ENCODE data around the gene FNDC3B.

FNDC3B gene

GRCh38 chr3:172380632-172381031 is 341.3 kb downstream of the FNDC3B start:
- no peak for DNase-seq

GRCh38 chr3:172383306-172383796 is 344.0 kb downstream of the FNDC3B start:
- no peak for DNase-seq

GRCh38 chr3:172384836-172385235 is 345.5 kb downstream of the FNDC3B start:
- DNase-seq: no peak

- no peak for DNase-seq
Measured at GRCh38 chr3:172387728-172388127, 348.4 kb downstream of the FNDC3B start.

GRCh38 chr3:172388412-172389078 is 349.2 kb downstream of the FNDC3B start:
- no peak for DNase-seq

GRCh38 chr3:172390792-172391191 is 351.4 kb downstream of the FNDC3B start:
- no peak for DNase-seq

- DNase-seq: peak; percentile 81
Measured at GRCh38 chr3:172391592-172392302, 352.4 kb downstream of the FNDC3B start.

- DNase-seq: no peak
Measured at GRCh38 chr3:172394692-172395091, 355.3 kb downstream of the FNDC3B start.

- no peak for DNase-seq
Measured at GRCh38 chr3:172396400-172396799, 357.0 kb downstream of the FNDC3B start.

- peak; percentile 34 for DNase-seq
Measured at GRCh38 chr3:172397716-172398405, 358.5 kb downstream of the FNDC3B start.

GRCh38 chr3:172398484-172398883 is 359.1 kb downstream of the FNDC3B start:
- DNase-seq: no peak

- no peak for DNase-seq
Measured at GRCh38 chr3:172402090-172402489, 362.7 kb downstream of the FNDC3B start.

GRCh38 chr3:172402892-172403643 is 363.7 kb downstream of the FNDC3B start:
- DNase-seq: no peak

- no peak for DNase-seq
Measured at GRCh38 chr3:172404237-172404962, 365.0 kb downstream of the FNDC3B start.

GRCh38 chr3:172405914-172406313 is 366.5 kb downstream of the FNDC3B start:
- no peak for DNase-seq

- no peak for DNase-seq
Measured at GRCh38 chr3:172407872-172408271, 368.5 kb downstream of the FNDC3B start.

- no peak for DNase-seq
Measured at GRCh38 chr3:172410702-172411477, 371.5 kb downstream of the FNDC3B start.

- DNase-seq: no peak
Measured at GRCh38 chr3:172411478-172411947, 372.1 kb downstream of the FNDC3B start.

GRCh38 chr3:172415323-172415722 is 375.9 kb downstream of the FNDC3B start:
- DNase-seq: peak; percentile 34

- DNase-seq: no peak
Measured at GRCh38 chr3:172437713-172438112, 398.3 kb downstream of the FNDC3B start.

- DNase-seq: no peak
Measured at GRCh38 chr3:172438186-172438585, 398.8 kb downstream of the FNDC3B start.

All from hematopoietic multipotent progenitor cell treated with erythropoietin and hydrocortisone succinate and interleukin-3 and kit ligand, for 4 days (in vitro differentiated cells).